ENCODE data around the gene FRS3. TPM values are rescaled to one million over a fixed set of nuclear protein-coding genes. Genes with fewer than 3 reads are reported as not detected.

Gene FRS3
- total and polyA plus RNA-seq, 2 of the 8 experiments (the other 6 are each of a cell fraction or from before 2014, with no cell fraction given): 3.4 to 4.4 TPM

DNA sequence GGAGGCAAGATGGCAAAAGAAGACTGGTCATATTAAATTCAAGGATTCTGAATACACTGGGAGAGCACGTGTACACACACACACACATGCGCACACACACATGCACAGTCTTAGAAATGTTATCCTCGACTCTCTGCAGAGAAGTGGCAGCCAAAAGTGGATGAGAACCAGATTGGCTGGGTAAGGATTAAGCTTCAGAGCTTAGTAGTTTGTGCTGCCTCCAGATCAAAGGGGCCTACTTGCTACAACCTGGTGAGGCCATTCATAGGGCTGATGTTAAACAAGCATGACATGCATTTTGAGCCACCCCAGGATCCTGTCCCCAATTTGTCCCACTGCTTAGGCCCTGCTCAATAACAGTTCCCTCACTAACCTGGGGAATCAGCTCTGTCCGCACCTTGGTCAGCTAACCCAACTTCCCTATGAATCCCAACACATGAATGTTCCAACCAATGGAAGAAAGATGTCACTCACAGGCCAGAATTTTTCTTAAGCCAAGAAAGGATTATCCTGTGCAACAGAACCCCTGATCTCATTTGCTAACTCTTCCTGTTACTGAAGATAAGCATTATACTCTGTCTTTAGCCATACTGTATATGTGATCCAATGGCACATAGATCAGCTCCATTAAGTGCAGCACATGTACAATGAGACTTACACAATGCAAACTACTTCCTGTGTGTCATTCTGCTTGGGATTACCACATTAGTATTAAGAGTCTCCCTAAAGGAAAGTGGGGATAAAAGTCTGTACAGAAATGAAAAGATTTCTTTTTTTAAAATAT lies 38.8 kb upstream of the FRS3 start (continued):
- no peak for TF ChIP-seq EGR1 (IDR thresholded peaks at IDR 0.05; ENCODE audit: borderline replicate concordance, low read depth, low read length)
- TF ChIP-seq ASH2L (IDR thresholded peaks at IDR 0.05; ENCODE audit: low read length): no peak
- TF ChIP-seq CREB1 (IDR thresholded peaks at IDR 0.05): no peak
- no peak for TF ChIP-seq NANOG (IDR thresholded peaks at IDR 0.05; ENCODE audit: insufficient read depth, low read depth, low read length, poor library complexity, severe bottlenecking)
- TF ChIP-seq EP300 (IDR thresholded peaks at IDR 0.05; ENCODE audit: borderline replicate concordance in 1 of 2, low read depth in 2 of 2, low read length in 2 of 2): no peak
- TF ChIP-seq KDM5A (IDR thresholded peaks at IDR 0.05; ENCODE audit: low read length): no peak
- no peak for TF ChIP-seq SAP30 (IDR thresholded peaks at IDR 0.05; ENCODE audit: insufficient read depth, insufficient replicate concordance, low read length)
